Right lobe of liver (tissue), 4 donors: ENCODE measurements around the gene GPALPP1.

ENCODE experiments used
- CTCF ChIP-seq, 4 donors: fragments of 200-600 bp in 3 of 4; fragments of 450-650 bp in 1 of 4; IDR thresholded peaks; one replicate each; pipeline versions ENCODE4 v1.5.1 to v1.8.0; 2016 to 2022; ENCODE audit warnings: antibody characterized with exemption in 4 of 4, mild to moderate bottlenecking in 2 of 4
- POLR2A ChIP-seq: fragments of 450-650 bp; IDR thresholded peaks from one replicate; pipeline ENCODE4 v1.6.1; 2017; ENCODE audit warnings: antibody characterized with exemption, mild to moderate bottlenecking
- donor health status: DM: no; HTN: no; CAD: no.
- donor health status: DM: no; HTN: no; CAD: no.
- donor health status: DM: no; HTN: yes; CAD: no.

- TF ChIP-seq CTCF (IDR thresholded peaks at IDR 0.05) (no peak), POLR2A (no peak)
These were observed 15.1 kb upstream of the GPALPP1 start for GRCh38 chr13:44974056-44974793.
